Spleen (tissue), 13 donors: ENCODE measurements around the gene FAM83E. TPM values are rescaled to one million over a fixed set of nuclear protein-coding genes. Genes with fewer than 3 reads are reported as not detected.
A peak's percentile ranks its signal among the peaks of the same experiment; 100 is the strongest.

ENCODE experiments used
- DNase-seq: peaks from one replicate; pipeline ENCODE4 v3.0.0-alpha.2; 2020
- H3K27ac ChIP-seq, 8 donors: fragments of 200-600 bp; sonication (generic) in 7 of 8; 1 replicate in 4 of 8; 2 replicates in 4 of 8; pipeline versions ENCODE4 v1.5.0 to v1.8.0; 2016 to 2021; ENCODE audit warnings: inconsistent platforms in 4 of 8, mild to moderate bottlenecking in 4 of 8, moderate library complexity in 1 of 8
- H3K27me3 ChIP-seq, 7 donors: fragments of 200-600 bp; sonication (generic) in 6 of 7; replicated peaks in 1 of 7; 1 replicate in 4 of 7; 2 replicates in 3 of 7; pipeline versions ENCODE4 v1.5.0 to v1.8.0; 2016 to 2021; ENCODE audit warnings: inconsistent platforms in 3 of 7, mild to moderate bottlenecking in 1 of 7
- H3K36me3 ChIP-seq, 6 donors: fragments of 200-600 bp; sonication (generic) in 5 of 6; 1 replicate in 4 of 6; 2 replicates in 2 of 6; pipeline versions ENCODE4 v1.5.0 to v1.8.0; 2016 to 2021; ENCODE audit warnings: inconsistent platforms in 2 of 6
- H3K4me1 ChIP-seq, 6 donors: fragments of 200-600 bp; sonication (generic) in 5 of 6; 1 replicate in 3 of 6; 2 replicates in 3 of 6; pipeline versions ENCODE4 v1.5.0 to v1.8.0; 2016 to 2021; ENCODE audit warnings: inconsistent platforms in 3 of 6
- H3K4me3 ChIP-seq, 8 donors: fragments of 200-600 bp; sonication (generic) in 7 of 8; 1 replicate in 4 of 8; 2 replicates in 4 of 8; pipeline versions ENCODE4 v1.5.0 to v1.8.0; 2016 to 2021; ENCODE audit warnings: inconsistent platforms in 4 of 8, mild to moderate bottlenecking in 4 of 8, moderate library complexity in 2 of 8
- H3K9me3 ChIP-seq, 8 donors: fragments of 200-600 bp; sonication (generic) in 7 of 8; 1 replicate in 4 of 8; 2 replicates in 4 of 8; pipeline versions ENCODE4 v1.5.0 to v1.8.0; 2016 to 2021; ENCODE audit warnings: inconsistent platforms in 4 of 8
- POLR2A ChIP-seq, 3 donors: fragments of 450-650 bp; IDR thresholded peaks; one replicate each; pipeline ENCODE4 v1.5.1; 2017; ENCODE audit warnings: antibody characterized with exemption in 3 of 3, mild to moderate bottlenecking in 1 of 3
- POLR2AphosphoS5 ChIP-seq, 3 donors: sonication (generic); formaldehyde crosslinking; IDR thresholded peaks; one replicate each; pipeline ENCODE4 v1.5.1; 2017; ENCODE audit warnings: antibody characterized with exemption in 3 of 3
- WGBS, 5 donors: extraction: QIAGEN DNeasy Blood & Tissue Kit in 3 of 5; methylation state at CpG; one replicate each; pipeline versions ENCODE4 v1.1.5 to v1.1.7; 2013 to 2018; 5-methylcytosine and 5-hydroxymethylcytosine counted together
- intact Hi-C: fragments of 100-400 bp; cut with DNase I; formaldehyde crosslinking; loops from one replicate; pipeline ENCODE4 v1.15.0; 2023; ENCODE audit warnings: low total_unique reads
- long read RNA-seq, 2 donors: transcript quantifications; one replicate each; lab custom pipeline, GENCODE V29; 2026
- polyA plus RNA-seq, 3 donors: library from polyadenylated mRNA; stranded (reverse); fragments of 200-250 nt; gene quantifications; one replicate each; pipeline ENCODE4 v1.2.1, GENCODE V29; 2013
- total RNA-seq, 7 donors: library from RNA; depleted of rRNA in 3 of 7; stranded (reverse); fragments of >200 nt in 3 of 7; fragmentation: NEBNext Ultra II Directional in 4 of 7; extraction: Animal tissue kit (Norgen Biotek cat#: 25700) in 4 of 7; gene quantifications; one replicate each; pipeline versions ENCODE4 v1.1.0 to v1.2.1, GENCODE V29; 2016 to 2021
- TF ChIP-seq, protein P1 (sequence below), 11 experiments: fragments of 200-600 bp in 7 of 11; fragments of 450-650 bp in 4 of 11; sonication (generic) in 4 of 11; IDR thresholded peaks in 8 of 11; conservative IDR thresholded peaks in 3 of 11; 1 replicate in 7 of 11; 2 replicates in 4 of 11; pipeline versions ENCODE4 v1.4.0 to v1.8.0; 2016 to 2021; ENCODE audit warnings: antibody characterized with exemption in 11 of 11, inconsistent platforms in 4 of 11, mild to moderate bottlenecking in 1 of 11
- donor health status: healthy with polysubstance abuse.
- donor health status: DM: no; HTN: no; CAD: no; lungs with moderate emphysema.
- donor health status: DM: no; HTN: no; CAD: no.
- donor health status: Bipolar disorder and iron deficiency.
- donor health status: healthy.
- donor health status: DM: no; HTN: no; CAD: no.
- donor health status: DM: yes; HTN: yes; CAD: no.

The FAM83E gene
- total RNA-seq = 1 to 10 TPM in 1 of 7 donors, under 1 TPM in 1, not detected in 5; 0.46 to 2.0 TPM
- polyA plus RNA-seq = under 1 TPM; 0.04 to 0.67 (median 0.20) TPM
- long read RNA-seq, donor 1 = 0 reads
- long read RNA-seq, donor 2 = 0 reads

DNA sequence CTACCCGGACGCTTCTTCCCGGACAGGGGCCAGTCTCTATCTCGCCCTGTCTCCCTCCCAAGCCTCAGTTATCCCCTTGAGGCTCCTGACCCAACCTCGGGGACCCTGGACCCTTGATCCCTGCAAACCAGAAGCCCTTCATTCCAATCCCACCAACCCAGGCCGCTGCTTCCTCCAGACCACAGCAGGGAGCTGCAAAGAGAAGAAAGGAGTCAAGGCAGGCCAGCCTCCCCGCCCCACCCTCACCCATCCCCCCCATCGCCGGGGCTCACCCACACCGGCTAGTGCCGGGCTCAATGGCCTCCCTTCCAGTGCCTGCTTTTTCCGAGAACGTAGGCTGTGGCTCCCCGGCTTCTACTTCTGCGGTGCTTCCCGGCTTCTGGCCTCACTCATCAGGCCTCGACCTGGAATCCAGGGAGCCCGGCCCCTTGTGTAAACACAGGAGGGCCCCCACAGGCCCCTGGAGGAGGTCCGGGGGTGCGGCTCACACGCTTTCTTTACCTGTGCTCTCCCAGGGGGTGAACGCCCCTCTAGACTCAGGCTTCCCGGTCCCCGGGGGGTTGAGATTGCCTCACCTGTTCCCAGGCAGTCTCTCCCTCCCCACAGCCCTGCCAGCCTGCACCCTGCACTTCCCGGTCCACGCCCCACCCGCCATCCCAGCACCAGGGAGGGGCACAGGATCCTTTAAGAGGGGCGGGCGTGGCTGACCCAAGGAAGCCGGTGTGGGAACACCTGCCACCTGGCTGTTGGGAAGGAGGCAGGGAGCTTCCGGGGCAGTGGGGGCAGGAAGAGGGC lies at the start of gene FAM83E:
Gene FAM83E, minus strand, starts transcription at position 641 of the 795 bp plus-strand sequence. CDS start 1,704 bp downstream, outside the sequence.
- no peaks in the 10 kb centered on the region for H3K27me3 ChIP-seq
- intact Hi-C loops = no loop called here
- peaks cover 8 to 40% (median 34%) of the 10 kb centered on the region in 6 donors for H3K36me3 ChIP-seq
- DNase-seq = peak; percentile 77
- H3K4me1 ChIP-seq = peaks cover 19 to 44% (median 34%) of the 10 kb centered on the region in 6 donors
- H3K9me3 ChIP-seq = no peaks in the 10 kb centered on the region
- H3K27ac ChIP-seq = peak within 1 kb of the TSS in 1 of 8 donors; percentile 96
- TF ChIP-seq POLR2AphosphoS5 (IDR thresholded peaks at IDR 0.05) (peak in 2 of 3 donors; percentile 29 to 76), POLR2A (IDR thresholded peaks at IDR 0.05) (no peak)
- TF ChIP-seq, protein P1, sequence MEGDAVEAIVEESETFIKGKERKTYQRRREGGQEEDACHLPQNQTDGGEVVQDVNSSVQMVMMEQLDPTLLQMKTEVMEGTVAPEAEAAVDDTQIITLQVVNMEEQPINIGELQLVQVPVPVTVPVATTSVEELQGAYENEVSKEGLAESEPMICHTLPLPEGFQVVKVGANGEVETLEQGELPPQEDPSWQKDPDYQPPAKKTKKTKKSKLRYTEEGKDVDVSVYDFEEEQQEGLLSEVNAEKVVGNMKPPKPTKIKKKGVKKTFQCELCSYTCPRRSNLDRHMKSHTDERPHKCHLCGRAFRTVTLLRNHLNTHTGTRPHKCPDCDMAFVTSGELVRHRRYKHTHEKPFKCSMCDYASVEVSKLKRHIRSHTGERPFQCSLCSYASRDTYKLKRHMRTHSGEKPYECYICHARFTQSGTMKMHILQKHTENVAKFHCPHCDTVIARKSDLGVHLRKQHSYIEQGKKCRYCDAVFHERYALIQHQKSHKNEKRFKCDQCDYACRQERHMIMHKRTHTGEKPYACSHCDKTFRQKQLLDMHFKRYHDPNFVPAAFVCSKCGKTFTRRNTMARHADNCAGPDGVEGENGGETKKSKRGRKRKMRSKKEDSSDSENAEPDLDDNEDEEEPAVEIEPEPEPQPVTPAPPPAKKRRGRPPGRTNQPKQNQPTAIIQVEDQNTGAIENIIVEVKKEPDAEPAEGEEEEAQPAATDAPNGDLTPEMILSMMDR (IDR thresholded peaks at IDR 0.05 in 8 of 11, conservative IDR thresholded peaks at IDR 0.05 in 3 of 11) = no peak
- H3K4me3 ChIP-seq = no peak within 1 kb of the TSS
- 66 to 75% (median 69%) methylated on average over 27 to 31 of the region's 31 CpGs for WGBS, 5 donors

DNA sequence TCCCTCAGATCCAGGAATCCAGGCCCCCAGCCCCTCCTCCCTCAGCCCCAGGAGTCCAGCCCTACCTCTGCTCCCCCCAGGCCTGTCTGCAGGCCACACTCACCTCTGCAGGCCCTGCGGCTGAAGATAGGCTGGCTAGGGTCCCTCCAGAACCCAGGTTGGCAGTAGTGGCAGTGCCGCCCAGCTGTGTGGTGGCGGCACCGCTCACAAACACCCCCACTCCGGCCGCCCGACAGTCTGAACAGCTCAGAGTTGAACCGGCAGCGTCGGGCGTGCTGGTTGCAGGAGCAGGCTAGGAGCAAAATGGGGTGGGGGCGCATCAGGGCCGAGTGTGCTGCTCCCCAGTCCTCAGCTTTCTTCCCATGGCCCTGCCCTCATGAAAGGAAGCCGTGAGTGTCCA lies 49.6 kb upstream of the FAM83E start:
- Histone ChIP-seq H3K27me3 (no peaks in the 10 kb centered on the region), H3K4me3 (no peak overlapping the region), H3K4me1 (peaks cover 10 to 21% (median 17%) of the 10 kb centered on the region in 6 donors), H3K9me3 (no peaks in the 10 kb centered on the region), H3K36me3 (no peaks in the 10 kb centered on the region), H3K27ac (no peak overlapping the region)
- no peak for TF ChIP-seq POLR2A (IDR thresholded peaks at IDR 0.05)
- TF ChIP-seq POLR2AphosphoS5 (IDR thresholded peaks at IDR 0.05) = no peak
- TF ChIP-seq, protein P1 (IDR thresholded peaks at IDR 0.05 in 8 of 11, conservative IDR thresholded peaks at IDR 0.05 in 3 of 11) = no peak
- 92 to 97% (median 92%) methylated on average over 13 to 14 of the region's 14 CpGs for WGBS, 5 donors
- intact Hi-C loops = no loop called here
- no peak for DNase-seq

DNA sequence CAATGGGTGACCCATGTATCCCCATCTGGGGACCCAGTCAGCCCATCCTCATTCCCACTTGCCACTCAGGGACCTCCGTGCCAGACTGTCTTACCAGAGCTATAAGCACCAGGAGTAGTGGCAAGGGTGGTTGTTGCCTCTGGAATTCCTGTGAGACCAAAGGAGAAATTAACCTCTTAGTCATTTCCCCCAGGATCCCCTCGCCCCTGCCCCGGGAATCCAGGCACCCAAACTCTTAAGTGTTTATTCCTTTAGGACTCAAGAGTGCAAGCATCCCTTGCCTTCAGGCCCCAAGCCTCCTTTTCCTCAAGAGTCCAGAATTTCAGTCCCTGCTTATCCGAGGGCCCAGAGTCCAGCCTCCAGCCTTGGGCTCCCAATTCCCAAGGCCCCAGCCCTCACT lies 48.8 kb upstream of the FAM83E start:
- no peaks in the 10 kb centered on the region for H3K36me3 ChIP-seq
- DNase-seq = no peak
- no peak overlapping the region for H3K4me3 ChIP-seq
- no peaks in the 10 kb centered on the region for H3K27me3 ChIP-seq
- TF ChIP-seq, protein P1 (IDR thresholded peaks at IDR 0.05 in 8 of 11, conservative IDR thresholded peaks at IDR 0.05 in 3 of 11) = no peak
- TF ChIP-seq POLR2A (IDR thresholded peaks at IDR 0.05) (no peak), POLR2AphosphoS5 (IDR thresholded peaks at IDR 0.05) (no peak)
- whole genome bisulfite sequencing, 5 donors = 87 to 97% (median 91%) methylated on average over 4 of the region's 4 CpGs
- no peaks in the 10 kb centered on the region for H3K9me3 ChIP-seq
- no peak overlapping the region for H3K27ac ChIP-seq
- intact Hi-C loops = no loop called here
- peaks cover 10 to 21% (median 17%) of the 10 kb centered on the region in 6 donors for H3K4me1 ChIP-seq

DNA sequence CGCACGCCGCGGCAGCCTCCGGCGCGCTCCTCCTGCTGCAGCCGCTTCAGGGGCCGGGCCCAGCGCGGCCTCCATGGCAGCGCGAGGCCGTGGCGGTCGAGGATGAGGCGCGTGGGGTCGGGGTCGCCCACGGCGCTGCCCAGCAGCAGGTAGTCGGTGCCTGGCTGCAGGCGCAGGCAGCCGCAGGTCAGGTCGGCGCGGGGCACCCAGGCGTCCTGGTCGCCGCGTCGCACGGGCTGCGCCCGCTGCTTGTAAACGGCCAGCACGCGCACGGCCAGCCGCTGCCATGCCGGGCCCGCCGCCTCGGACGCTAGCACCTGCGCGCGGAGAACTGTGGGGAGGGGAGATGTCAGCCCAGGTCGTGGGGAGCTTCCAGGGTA lies 46.8 kb upstream of the FAM83E start:
- TF ChIP-seq, protein P1 (IDR thresholded peaks at IDR 0.05 in 8 of 11, conservative IDR thresholded peaks at IDR 0.05 in 3 of 11) = no peak
- no peak for TF ChIP-seq POLR2A (IDR thresholded peaks at IDR 0.05)
- no peak for TF ChIP-seq POLR2AphosphoS5 (IDR thresholded peaks at IDR 0.05)
- H3K27me3 ChIP-seq = no peaks in the 10 kb centered on the region
- no peaks in the 10 kb centered on the region for H3K36me3 ChIP-seq
- peaks cover 10 to 21% (median 17%) of the 10 kb centered on the region in 6 donors for H3K4me1 ChIP-seq
- peak overlapping the region in 4 of 8 donors; percentile 71 to 85 (median 74) for H3K27ac ChIP-seq
- 92 to 98% (median 95%) methylated on average over 40 to 50 of the region's 50 CpGs for WGBS, 5 donors
- DNase-seq = no peak
- intact Hi-C loops = no loop called here
- no peak overlapping the region for H3K4me3 ChIP-seq
- no peaks in the 10 kb centered on the region for H3K9me3 ChIP-seq
